GM12878 (cell line): ENCODE data around the gene MAN1B1.

Source experiments
- CTCF ChIP-seq, 3 experiments: IDR thresholded peaks in 2 of 3; conservative IDR thresholded peaks in 1 of 3; 2 replicates each; pipeline ENCODE4 v1.5.1; 2011; ENCODE audit warnings: low read depth in 3 of 3, low read length in 3 of 3, mild to moderate bottlenecking in 3 of 3, control low read depth in 2 of 3, moderate library complexity in 2 of 3, inconsistent platforms in 1 of 3, mixed read lengths in 1 of 3; ENCODE audit not compliant: control insufficient read depth in 2 of 3, insufficient read depth in 1 of 3; ENCODE audit errors: extremely low read depth in 1 of 3
- GABPA ChIP-seq: IDR thresholded peaks from 2 replicates; pipeline ENCODE4 v1.6.1; 2014; ENCODE audit warnings: antibody characterized with exemption, low read depth, mild to moderate bottlenecking, inconsistent platforms
- MYC ChIP-seq: IDR thresholded peaks from 2 replicates; pipeline ENCODE4 v1.6.1; 2011; ENCODE audit warnings: mild to moderate bottlenecking, low read length, moderate library complexity, inconsistent platforms; ENCODE audit not compliant: insufficient read depth, insufficient replicate concordance, insufficient read length, severe bottlenecking
- REST ChIP-seq: IDR thresholded peaks from 2 replicates; pipeline ENCODE4 v1.6.1; 2012; ENCODE audit warnings: mild to moderate bottlenecking, low read depth, low read length

GRCh38 chr9:137116728-137117127, 29.9 kb downstream of the MAN1B1 start:
- no peak for TF ChIP-seq REST
- TF ChIP-seq CTCF (IDR thresholded peaks at IDR 0.05 in 2 of 3, conservative IDR thresholded peaks at IDR 0.05 in 1 of 3; ENCODE audit: control insufficient read depth in 2 of 3, extremely low read depth in 1 of 3, insufficient read depth in 1 of 3, low read depth in 3 of 3, low read length in 3 of 3), result no peak
- no peak for TF ChIP-seq GABPA
- no peak for TF ChIP-seq MYC
